Upper lobe of right lung (tissue), 1 donor: Measurements from ENCODE around the gene CCNF. TPM values are rescaled to one million over a fixed set of nuclear protein-coding genes. Genes with fewer than 3 reads are reported as not detected.

ENCODE experiments used
- ATAC-seq: fragments of 200-7000 bp; cut with Tn5 transposase; one replicate; pipeline ENCODE4 v1.9.1; 2020; ENCODE audit warnings: mild to moderate bottlenecking, moderate library complexity
- DNase-seq: peaks from one replicate; pipeline ENCODE4 v3.0.0-alpha.2; 2020
- H3K27ac ChIP-seq: fragments of 200-600 bp; one replicate; pipeline ENCODE4 v1.8.0; 2022
- H3K27me3 ChIP-seq: fragments of 200-600 bp; one replicate; pipeline ENCODE4 v1.8.0; 2022; ENCODE audit warnings: mild to moderate bottlenecking
- H3K36me3 ChIP-seq: fragments of 200-600 bp; one replicate; pipeline ENCODE4 v1.8.0; 2022
- H3K4me1 ChIP-seq: fragments of 200-600 bp; one replicate; pipeline ENCODE4 v1.8.0; 2022
- H3K4me3 ChIP-seq: fragments of 200-600 bp; one replicate; pipeline ENCODE4 v1.8.0; 2022; ENCODE audit warnings: mild to moderate bottlenecking
- H3K9me3 ChIP-seq: fragments of 200-600 bp; one replicate; pipeline ENCODE4 v1.8.0; 2022
- CTCF ChIP-seq: fragments of 200-600 bp; IDR thresholded peaks from one replicate; pipeline ENCODE4 v1.8.0; 2022; ENCODE audit warnings: antibody characterized with exemption
- intact Hi-C: fragments of 100-400 bp; cut with DNase I; formaldehyde crosslinking; loops from one replicate; pipeline ENCODE4 v1.11.0; 2022
- total RNA-seq: library from RNA; stranded (reverse); fragmentation: NEBNext Ultra II Directional; extraction: Animal tissue kit (Norgen Biotek cat#: 25700); gene quantifications from one replicate; pipeline ENCODE4 v1.2.1, GENCODE V29; 2021
- donor health status: DM: no; HTN: yes; CAD: no; lungs with severe emphysema.

CCNF gene
- total RNA-seq, 1 donor from 2014 or later, result 3.6 TPM

- ATAC-seq (no peak), DNase-seq (peak; percentile 53)
- intact Hi-C loops, result no loop called here
- H3K9me3 ChIP-seq, result no peaks in the 10 kb centered on the region
- H3K27me3 ChIP-seq, result no peaks in the 10 kb centered on the region
- H3K27ac ChIP-seq, result no peak overlapping the region
- H3K4me3 ChIP-seq, result no peak overlapping the region
- no peak for TF ChIP-seq CTCF
- peaks cover 15% of the 10 kb centered on the region for H3K36me3 ChIP-seq
- H3K4me1 ChIP-seq, result no peaks in the 10 kb centered on the region
Measured at GRCh38 chr16:2449118-2449517, 19.9 kb downstream of the CCNF start.

- no peaks in the 10 kb centered on the region for H3K27me3 ChIP-seq
Measured at GRCh38 chr16:2450535-2450934, 21.3 kb downstream of the CCNF start.

GRCh38 chr16:2450975-2451381, 21.7 kb downstream of the CCNF start:
- TF ChIP-seq CTCF, result no peak
- intact Hi-C loops, result no loop called here
- H3K9me3 ChIP-seq, result no peaks in the 10 kb centered on the region
- no peak overlapping the region for H3K27ac ChIP-seq
- peak; percentile 54 for DNase-seq
- H3K27me3 ChIP-seq, result no peaks in the 10 kb centered on the region
- H3K36me3 ChIP-seq, result peaks cover 6% of the 10 kb centered on the region
- H3K4me3 ChIP-seq, result no peak overlapping the region
- no peaks in the 10 kb centered on the region for H3K4me1 ChIP-seq
- no peak for ATAC-seq

More at GRCh38 chr16:2450535-2450934, 21.3 kb downstream of the CCNF start:
- intact Hi-C loops, result no loop called here
- Histone ChIP-seq H3K9me3 (no peaks in the 10 kb centered on the region), H3K36me3 (peaks cover 6% of the 10 kb centered on the region), H3K4me1 (no peaks in the 10 kb centered on the region), H3K27ac (no peak overlapping the region), H3K4me3 (no peak overlapping the region)
- ATAC-seq, result no peak
- DNase-seq, result no peak
- TF ChIP-seq CTCF, result no peak

GRCh38 chr16:2451851-2452320, 22.6 kb downstream of the CCNF start:
- Histone ChIP-seq H3K27me3 (no peaks in the 10 kb centered on the region), H3K4me1 (no peaks in the 10 kb centered on the region), H3K27ac (no peak overlapping the region), H3K4me3 (no peak overlapping the region), H3K36me3 (peaks cover 6% of the 10 kb centered on the region), H3K9me3 (no peaks in the 10 kb centered on the region)
- no peak for TF ChIP-seq CTCF
- peak; percentile 57 for DNase-seq
- no peak for ATAC-seq
- intact Hi-C loops, result no loop called here

GRCh38 chr16:2452650-2453049, 23.4 kb downstream of the CCNF start:
- Histone ChIP-seq H3K4me3 (no peak overlapping the region), H3K4me1 (no peaks in the 10 kb centered on the region), H3K27me3 (no peaks in the 10 kb centered on the region), H3K36me3 (peaks cover 6% of the 10 kb centered on the region), H3K27ac (no peak overlapping the region), H3K9me3 (no peaks in the 10 kb centered on the region)
- no peak for TF ChIP-seq CTCF
- intact Hi-C loops, result no loop called here
- DNase-seq, result no peak
- ATAC-seq, result no peak
